ENCODE measurements around the gene ASXL1.
"Not testable (repeated sequence)": the region's sequence is repeated elsewhere in the genome, so short reads cannot be mapped to it uniquely, and the experiment has no call there.

ASXL1 gene

DNA sequence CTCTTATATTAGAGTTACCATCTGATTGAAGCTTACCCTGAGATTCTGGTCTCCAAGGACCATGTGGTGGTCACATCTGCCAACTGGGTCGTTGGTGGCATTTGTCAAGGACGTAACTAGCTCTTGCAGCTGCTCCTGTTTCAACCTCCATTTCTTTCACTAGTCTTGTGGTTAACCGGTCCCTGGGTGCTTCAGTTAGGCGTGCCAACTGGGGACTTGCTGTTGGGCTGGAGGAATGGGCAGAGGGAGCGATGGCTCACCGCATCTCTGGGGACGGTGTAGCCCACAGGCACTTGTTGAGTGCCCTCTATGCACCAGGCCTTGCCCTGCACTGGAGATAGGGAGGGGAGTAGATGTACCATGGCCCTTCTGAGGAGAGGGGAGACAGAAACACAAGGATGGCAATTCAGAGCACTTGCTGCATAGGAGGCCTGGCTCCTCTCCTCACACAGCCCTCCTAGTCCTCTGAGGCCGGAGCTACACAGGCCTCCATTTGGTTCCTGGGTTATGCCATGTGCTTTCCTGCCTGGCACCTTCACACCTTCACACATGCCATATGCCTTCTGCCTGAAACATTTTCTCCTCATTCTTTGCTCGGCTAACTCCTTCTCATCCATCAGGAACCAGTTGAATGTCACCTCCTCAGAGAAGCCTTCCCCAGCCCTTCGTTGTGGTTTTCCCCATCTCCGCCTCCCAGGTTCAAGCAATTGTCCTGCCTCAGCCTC is 20.0 kb upstream of the ASXL1 start:
- DNase-seq = no peak

- no peak for DNase-seq
Measured at GRCh38 chr20:32338665-32339064, 19.5 kb upstream of the ASXL1 start.

DNA sequence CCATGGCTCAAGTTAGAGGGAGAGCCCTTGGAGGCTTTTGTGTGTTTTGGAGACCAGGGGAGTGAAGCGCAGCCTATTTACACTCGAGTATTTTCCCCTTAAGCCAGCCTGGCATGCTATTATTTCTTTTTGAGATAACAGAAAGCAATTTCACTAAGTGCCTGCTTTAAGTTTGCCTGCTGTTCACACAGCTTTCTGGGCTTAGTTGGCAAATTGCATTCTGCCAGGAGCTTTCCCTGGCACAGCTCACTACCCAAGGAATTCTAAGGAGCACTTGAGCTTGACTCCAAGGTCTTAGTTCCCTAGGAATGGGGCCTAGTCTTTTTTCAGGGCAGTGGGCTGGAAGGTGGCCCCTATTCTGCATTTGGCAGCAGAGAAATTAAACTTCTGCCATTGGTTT is 19.0 kb upstream of the ASXL1 start:
- DNase-seq = no peak

DNA sequence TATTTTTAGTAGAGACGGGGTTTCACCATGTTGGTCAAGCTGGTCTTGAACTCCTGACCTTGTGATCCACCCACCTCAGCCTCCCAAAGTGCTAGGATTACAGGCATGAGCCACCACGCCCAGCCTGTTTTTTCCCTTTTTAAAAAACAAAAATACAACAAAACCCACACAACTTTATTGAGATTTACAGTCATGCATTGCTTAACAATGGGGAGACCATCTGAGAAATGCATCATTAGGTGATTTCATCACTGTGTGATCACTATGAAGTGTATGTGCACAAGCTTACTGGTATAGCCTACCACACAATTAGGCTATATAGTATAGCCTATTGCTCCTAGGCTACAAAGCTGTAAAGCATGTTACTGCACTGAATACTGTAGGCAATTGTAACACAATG is 17.1 kb upstream of the ASXL1 start:
- not testable (repeated sequence) for DNase-seq

DNA sequence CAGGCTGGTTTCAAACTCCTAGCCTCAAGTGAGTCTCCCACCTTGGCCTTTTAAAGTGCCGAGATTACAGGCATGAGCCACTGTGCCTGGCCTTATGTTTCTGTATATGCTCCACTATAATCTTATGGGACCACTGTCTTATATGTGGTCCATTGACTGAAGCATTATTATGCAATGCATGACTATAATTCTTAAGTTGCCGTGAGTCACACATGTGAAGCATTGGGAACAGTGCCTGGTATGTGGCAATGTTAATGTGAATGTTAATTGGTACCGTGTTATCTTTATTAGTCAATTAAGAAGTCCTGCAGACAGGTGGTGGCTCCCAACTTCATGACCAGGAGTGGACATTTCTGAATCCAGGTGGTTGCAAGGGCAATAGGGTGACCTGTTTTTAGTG is 14.7 kb upstream of the ASXL1 start:
- DNase-seq = no peak

DNA sequence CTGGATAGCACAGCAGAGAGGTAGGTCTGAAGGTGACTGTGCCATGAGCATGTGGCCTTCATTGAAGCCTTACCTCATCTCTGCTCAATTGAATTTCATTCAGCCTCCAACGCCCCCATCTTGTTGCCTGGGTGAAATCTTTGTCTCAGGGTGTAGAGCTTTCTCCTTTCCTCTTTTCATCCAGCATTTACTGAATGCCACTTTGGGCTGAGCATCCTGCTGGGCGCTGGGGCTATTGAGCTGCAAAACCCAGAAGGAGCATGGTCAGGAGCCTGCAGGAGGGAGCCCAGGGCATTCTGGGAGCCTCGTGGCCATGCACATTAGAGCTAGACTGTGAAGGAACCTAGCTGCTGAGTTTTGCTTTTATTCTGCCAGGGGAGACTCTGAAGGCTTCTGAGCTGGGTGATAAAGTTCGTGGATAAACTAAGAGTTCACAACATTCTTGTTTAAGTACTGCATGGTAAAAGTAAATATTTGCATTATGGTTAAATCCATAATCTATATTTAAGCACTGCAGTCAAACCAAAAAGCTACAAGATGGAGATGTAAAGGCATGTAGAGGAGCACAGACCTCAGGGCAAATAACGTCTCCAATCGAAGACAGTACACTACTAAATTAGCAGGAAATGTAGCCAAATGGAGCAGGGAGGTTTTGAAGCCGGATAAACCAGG is 13.2 kb upstream of the ASXL1 start:
- DNase-seq = no peak

DNA sequence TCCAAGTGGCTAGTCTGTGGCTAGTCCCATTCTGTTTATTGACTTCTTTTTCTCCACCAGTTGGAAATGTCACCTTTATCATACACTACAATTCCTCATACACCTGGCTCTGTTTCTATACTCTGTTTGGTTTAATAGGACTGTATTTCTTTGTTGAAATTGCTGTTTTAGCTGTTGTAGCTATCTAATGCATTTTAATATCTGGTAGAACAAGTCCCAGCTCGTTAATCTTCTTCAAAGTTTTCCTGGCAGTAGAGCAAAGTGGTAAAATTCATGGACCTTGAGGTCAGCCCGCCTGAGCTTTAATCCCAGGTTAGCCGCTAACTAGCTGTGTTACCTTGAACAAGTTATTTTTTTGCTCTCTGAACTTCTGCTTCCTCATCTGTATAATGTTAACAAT is 9.9 kb upstream of the ASXL1 start:
- DNase-seq = no peak

- DNase-seq = no peak
Measured at GRCh38 chr20:32350421-32350820, 7.7 kb upstream of the ASXL1 start.

GRCh38 chr20:32352121-32352720 is 5.9 kb upstream of the ASXL1 start:
- DNase-seq = no peak

DNA sequence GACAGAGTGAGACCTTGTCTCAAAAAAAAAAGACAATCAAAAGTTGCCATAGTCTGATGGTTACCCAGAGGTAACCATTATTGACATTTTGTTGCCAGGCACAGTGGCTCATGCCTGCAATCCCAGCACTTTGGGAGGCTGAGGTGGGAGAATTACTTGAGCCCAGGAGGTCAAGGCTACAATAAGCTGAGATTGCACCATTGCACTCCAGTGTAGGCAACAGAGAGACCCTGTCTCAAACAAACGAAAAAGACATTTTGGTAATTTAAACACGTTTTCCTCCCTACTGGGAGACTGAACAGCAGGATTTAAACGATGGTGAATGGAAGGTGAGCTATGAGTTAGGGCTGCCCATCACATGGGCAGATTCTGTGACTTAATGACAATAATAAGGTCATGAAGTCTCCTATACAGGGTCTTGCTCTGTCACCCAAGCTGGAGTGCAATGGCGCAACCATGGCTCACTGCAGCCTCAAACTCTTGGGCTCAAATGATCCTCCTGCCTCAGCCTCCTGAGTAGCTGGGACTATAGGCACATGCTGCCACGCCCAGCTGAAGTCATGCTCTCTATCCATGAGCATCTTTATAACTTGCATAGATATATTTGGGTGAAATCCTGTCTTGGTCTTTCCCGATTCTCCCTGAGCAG is 4.2 kb upstream of the ASXL1 start:
- no peak for DNase-seq

DNA sequence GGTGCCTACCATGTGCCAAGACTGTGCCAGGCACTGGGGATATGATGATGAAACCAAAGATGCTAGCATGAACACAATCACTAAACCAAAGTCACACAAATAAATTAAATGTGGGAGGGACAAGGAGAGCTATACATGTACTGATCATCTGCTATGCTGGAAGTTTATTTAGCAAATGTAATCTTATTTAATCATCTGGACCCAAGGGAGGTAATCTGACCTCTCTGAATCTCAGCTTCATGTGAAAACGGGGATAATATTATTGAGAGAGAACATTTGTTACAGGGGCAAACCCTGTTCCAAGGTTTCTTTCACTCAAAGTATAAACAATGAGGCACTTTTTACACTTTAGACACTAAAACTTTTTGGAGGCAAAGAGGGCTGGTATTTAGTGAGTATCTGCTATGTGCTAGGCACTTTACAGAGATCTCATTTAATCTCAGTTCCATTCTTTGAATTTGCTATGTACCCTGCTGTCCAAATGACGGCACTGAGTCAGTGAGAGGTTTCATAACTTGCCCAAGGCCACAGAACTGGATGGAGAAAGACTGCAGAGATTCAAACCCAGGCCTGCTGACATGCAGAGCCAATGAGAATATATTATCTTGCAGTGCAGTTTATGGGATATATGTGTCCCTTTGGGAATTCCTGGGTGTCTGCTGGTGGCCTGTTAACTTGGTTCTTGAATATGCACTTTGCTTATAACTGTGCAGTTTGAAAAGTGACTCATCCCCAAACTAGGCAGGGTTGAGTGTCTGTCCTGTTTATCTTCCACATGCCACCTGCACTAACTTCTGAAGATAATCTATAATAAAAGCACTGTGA is 3.3 kb upstream of the ASXL1 start:
- no peak for DNase-seq

DNA sequence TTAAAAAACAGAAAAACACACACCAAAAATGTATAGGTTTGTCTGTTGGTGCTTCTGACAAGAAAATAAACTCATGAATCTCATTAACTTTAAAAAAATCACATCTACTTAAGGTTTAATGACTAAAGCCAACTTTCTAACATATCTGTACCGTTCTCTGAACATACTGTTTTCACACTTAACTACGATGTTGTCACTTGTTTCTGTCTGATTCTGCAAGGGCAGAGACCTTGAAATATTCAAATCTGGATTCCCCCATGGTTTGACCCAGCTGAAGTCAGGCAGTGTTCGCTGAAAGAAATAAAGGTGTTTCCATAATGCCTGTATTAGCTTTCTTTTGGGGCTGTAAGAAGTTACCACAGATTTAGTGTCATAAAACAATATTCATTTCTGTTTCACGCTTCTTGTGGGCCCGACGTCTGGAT is 2.7 kb upstream of the ASXL1 start:
- DNase-seq = no peak

DNA sequence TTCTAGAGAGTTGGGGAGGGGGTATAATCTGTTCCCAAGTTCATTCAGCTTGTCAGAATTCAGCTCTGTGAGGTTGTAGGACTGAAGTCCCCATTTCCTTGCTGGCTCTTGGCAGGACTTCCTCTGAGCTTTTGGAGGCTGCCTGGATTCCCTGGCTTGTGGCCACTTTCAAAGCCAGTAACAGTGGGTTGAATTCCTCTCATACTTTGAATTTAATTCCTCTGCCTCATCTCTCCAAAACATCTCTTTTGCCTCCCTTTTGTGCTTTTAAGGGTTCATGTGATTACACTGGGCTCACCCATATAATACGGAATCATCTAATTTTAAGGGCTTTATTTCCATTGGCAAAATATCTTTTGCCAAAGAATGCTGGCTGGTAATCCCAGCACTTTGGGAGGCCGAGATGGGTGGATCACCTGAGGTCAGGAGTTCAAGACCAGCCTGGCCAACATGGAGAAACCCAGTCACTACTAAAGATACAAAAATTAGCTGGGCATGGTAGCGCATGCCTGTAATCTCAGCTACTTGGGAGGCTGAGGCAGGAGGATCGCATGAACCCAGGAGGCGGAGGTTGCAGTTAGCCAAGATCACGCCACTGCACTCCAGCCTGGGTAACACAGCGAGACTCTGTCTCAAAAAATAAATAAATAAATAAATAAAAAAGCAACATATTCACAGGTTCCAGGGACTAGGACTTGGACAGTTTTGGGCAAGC is 2.1 kb upstream of the ASXL1 start:
- DNase-seq = not testable (repeated sequence)

DNA sequence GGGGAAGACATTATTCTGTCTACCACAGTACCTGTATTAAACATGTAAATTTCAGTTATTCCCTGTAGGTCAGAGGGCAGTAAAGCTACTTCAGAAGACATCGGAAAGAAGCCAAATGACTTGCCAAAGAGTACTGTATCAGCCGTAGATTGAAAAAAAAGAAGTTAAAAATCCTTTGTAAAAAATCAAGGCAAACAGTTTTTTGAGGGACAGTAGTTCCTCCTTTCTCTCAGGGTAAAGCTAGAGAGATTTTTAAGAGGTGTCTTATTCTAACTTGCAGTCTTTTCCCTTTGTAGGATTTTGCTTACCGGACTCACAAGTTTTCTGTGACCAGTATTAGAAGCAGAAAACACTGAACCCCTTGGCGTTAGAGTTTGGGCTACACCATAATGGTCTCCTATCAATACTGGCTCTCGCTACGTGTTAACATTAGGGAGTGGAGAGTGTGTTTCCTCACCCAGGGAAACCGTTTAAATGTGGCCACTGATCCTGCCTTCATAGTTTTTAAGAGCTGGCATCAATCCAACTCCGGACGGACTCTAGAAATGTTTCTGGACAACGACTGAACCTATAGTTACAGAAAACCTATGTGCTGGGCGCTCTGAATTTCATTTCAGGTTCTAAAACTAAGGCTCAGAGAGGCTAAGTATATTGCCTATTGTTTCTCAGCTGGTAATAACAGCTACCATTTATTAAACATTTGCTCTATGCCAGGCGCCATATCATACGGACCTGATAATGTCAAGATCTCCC is 1.3 kb upstream of the ASXL1 start:
- no peak for DNase-seq

DNA sequence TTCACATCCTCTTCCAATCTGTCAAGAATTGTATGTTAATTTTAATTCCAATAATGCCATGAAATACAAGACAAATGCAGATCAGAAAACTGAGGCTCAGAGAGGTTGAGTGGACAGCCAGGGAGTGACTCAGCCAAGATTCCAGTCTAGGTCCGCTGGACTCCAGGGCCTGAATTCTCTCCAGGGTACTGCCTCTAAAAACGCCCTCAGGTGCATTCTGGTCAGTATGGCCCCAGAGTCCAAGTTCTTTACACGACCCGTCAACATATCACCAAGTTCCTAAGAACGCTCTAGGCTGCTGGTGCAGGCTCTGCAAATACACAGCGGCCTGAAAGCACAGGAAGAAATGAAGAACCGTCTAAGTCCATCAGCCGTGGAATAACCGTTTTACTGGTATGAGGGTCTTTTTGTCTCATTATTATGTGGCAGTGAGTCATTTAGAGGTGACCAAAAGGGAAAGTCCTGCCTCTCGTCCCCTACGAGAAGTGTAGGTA is 709 bp upstream of the ASXL1 start:
- no peak for DNase-seq

DNA sequence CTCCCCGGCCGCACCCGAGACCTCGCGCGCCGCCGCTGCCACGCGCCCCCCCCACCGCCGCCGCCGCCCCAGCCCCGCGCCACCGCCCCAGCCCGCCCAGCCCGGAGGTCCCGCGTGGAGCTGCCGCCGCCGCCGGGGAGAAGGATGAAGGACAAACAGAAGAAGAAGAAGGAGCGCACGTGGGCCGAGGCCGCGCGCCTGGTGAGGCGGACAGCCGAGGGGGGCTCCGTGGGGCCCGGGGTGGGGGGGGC is 426 bp downstream of the ASXL1 start:
- DNase-seq = no peak

DNA sequence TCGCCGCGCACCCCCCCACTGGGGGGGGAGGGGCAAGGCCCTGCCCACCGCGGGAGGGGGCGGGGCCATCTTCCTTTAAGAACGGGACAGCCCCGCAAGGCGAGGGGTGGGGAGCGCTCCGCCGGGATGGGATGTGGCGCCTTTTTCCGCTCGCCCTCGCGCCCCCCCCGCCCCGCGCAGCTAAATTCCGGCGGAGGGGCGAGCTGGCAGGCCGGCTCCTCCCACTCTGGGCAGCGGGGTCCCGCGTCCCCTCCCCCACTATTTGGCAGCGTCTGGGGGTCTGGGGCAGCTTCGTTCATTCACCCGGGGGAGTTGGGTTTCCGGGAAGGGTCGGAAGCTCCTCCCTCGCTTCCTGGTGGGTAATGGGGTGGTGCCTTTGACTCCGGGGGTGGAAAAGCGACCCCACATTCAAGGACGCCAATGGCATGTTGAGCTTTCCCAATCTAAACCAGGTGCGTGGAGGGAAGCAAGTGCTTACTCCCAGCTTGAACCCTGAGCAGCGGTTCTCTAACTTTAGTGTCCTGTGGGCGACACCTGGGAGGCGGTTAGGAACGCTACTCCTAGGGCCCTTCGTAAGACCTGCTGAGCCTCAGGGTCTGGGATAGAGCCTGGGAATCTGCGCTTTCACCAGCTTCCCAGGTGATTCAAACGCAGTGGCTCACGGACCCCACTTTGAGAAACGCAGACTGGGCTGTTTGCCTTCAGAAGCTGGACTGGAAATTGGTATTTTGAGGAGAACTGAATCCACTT is 927 bp downstream of the ASXL1 start:
- DNase-seq = no peak

DNA sequence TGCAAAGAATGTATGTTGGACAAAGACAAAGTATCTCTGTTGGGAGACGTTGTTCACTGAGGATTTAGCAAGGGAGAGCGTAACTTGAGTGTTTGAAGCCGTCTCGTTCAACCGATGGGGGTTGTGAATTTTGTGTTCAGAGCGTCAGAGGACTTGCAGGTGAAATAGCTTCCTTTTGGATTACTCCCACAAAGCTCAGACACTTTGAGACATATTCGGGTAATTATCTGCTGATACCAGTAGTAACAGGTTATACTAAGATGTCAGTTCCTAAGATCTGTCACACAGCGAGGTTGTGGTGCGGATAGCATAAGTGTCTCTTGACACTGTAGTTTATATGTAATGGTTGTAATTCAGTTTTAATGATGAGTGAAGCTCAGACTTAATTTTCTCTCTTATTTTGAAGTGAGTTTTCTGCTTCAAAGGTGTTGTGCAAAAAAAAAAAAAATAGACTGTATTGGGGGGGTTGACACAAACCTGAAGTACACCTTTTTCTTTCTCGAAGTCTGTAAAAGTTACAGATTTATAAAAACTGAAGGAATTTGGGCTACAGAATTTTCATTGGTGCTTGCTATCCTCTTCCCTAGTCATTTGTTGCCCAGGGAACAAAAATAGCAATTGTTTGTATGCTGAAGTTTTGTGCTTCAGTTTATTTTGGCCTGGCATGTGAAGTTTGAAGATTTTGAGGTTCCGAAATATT is 1.7 kb downstream of the ASXL1 start:
- DNase-seq = no peak

DNA sequence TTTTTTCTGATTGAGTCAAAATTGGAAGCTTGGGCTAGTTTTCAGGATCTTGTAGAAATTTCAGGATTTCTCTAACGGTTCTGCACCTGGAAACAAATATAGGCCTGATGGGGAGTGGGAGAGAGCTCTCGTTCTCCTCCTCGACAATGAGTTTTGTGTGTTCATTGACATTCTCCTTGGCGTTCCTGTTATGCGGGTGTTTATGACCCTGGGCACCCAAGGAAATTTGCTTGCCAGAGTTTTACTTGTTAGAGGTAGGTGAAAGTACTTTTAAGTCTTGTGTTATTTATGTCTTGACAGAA is 2.2 kb downstream of the ASXL1 start:
- no peak for DNase-seq

GRCh38 chr20:32362901-32363364 is 4.8 kb downstream of the ASXL1 start:
- DNase-seq = no peak

Measured in SIG-M5 (cell line).